GM12878 (cell line): ENCODE measurements around the gene UNC5B.

Source experiments
- CEBPZ ChIP-seq: fragments of 150-350 bp; IDR thresholded peaks from 2 replicates; pipeline ENCODE4 v1.6.1; 2016; ENCODE audit warnings: low read depth, low read length
- CTCF ChIP-seq, 3 experiments: IDR thresholded peaks in 2 of 3; conservative IDR thresholded peaks in 1 of 3; 2 replicates each; pipeline ENCODE4 v1.5.1; 2011; ENCODE audit warnings: low read depth in 3 of 3, low read length in 3 of 3, mild to moderate bottlenecking in 3 of 3, control low read depth in 2 of 3, moderate library complexity in 2 of 3, inconsistent platforms in 1 of 3, mixed read lengths in 1 of 3; ENCODE audit not compliant: control insufficient read depth in 2 of 3, insufficient read depth in 1 of 3; ENCODE audit errors: extremely low read depth in 1 of 3
- EP300 ChIP-seq, 2 experiments: fragments of 150-350 bp in 1 of 2; IDR thresholded peaks; 2 replicates each; pipeline ENCODE4 v1.6.1; 2011 to 2012; ENCODE audit warnings: low read depth in 2 of 2, low read length in 2 of 2, borderline replicate concordance in 1 of 2, improper control_type of control experiment in 1 of 2, inconsistent platforms in 1 of 2; ENCODE audit not compliant: control insufficient read depth in 1 of 2
- FOXM1 ChIP-seq: IDR thresholded peaks from 2 replicates; pipeline ENCODE4 v1.6.1; 2012; ENCODE audit warnings: low read depth, mild to moderate bottlenecking, inconsistent platforms, low read length, moderate library complexity
- POLR2A ChIP-seq: IDR thresholded peaks from 2 replicates; pipeline ENCODE4 v1.6.1; 2011; ENCODE audit warnings: low read depth, mild to moderate bottlenecking, low read length
- TF ChIP-seq, protein P1 (sequence below): fragments of 450-650 bp; formaldehyde crosslinking; IDR thresholded peaks from 2 replicates; pipeline ENCODE4 v1.4.0; 2022; ENCODE audit warnings: mild to moderate bottlenecking, moderate library complexity
- TF ChIP-seq, protein P2 (sequence below): fragments of 450-650 bp; IDR thresholded peaks from 2 replicates; pipeline ENCODE4 v1.6.1; 2017; ENCODE audit warnings: mild to moderate bottlenecking, moderate library complexity

DNA sequence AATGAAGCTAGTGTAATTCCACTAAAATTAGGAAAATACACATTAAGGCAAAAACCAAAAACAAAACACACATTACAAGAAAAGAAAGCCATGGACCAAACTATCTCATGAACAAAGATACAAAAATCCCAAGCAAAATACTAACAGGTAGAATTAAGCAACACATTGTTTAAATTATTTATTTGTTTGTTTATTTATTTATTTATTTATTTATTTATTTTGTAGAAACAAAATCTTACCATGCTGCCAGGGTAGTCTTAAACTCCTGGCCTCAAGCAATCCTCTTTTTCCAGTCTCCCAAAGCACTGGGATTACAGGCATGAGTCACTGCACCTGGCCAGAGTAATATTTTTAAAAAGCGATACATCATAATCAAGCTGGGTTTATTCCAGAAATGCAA lies 99.8 kb downstream of the UNC5B start:
- no peak for TF ChIP-seq POLR2A
- TF ChIP-seq, protein P1, sequence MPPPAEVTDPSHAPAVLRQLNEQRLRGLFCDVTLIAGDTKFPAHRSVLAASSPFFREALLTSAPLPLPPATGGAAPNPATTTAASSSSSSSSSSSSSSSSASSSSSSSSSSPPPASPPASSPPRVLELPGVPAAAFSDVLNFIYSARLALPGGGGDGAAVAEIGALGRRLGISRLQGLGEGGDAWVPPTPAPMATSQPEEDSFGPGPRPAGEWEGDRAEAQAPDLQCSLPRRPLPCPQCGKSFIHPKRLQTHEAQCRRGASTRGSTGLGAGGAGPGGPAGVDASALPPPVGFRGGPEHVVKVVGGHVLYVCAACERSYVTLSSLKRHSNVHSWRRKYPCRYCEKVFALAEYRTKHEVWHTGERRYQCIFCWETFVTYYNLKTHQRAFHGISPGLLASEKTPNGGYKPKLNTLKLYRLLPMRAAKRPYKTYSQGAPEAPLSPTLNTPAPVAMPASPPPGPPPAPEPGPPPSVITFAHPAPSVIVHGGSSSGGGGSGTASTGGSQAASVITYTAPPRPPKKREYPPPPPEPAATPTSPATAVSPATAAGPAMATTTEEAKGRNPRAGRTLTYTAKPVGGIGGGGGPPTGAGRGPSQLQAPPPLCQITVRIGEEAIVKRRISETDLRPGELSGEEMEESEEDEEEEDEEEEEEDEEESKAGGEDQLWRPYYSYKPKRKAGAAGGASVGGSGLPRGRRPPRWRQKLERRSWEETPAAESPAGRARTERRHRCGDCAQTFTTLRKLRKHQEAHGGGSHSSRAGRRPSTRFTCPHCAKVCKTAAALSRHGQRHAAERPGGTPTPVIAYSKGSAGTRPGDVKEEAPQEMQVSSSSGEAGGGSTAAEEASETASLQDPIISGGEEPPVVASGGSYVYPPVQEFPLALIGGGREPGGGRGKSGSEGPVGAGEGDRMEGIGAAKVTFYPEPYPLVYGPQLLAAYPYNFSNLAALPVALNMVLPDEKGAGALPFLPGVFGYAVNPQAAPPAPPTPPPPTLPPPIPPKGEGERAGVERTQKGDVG, result no peak
- TF ChIP-seq, protein P2, sequence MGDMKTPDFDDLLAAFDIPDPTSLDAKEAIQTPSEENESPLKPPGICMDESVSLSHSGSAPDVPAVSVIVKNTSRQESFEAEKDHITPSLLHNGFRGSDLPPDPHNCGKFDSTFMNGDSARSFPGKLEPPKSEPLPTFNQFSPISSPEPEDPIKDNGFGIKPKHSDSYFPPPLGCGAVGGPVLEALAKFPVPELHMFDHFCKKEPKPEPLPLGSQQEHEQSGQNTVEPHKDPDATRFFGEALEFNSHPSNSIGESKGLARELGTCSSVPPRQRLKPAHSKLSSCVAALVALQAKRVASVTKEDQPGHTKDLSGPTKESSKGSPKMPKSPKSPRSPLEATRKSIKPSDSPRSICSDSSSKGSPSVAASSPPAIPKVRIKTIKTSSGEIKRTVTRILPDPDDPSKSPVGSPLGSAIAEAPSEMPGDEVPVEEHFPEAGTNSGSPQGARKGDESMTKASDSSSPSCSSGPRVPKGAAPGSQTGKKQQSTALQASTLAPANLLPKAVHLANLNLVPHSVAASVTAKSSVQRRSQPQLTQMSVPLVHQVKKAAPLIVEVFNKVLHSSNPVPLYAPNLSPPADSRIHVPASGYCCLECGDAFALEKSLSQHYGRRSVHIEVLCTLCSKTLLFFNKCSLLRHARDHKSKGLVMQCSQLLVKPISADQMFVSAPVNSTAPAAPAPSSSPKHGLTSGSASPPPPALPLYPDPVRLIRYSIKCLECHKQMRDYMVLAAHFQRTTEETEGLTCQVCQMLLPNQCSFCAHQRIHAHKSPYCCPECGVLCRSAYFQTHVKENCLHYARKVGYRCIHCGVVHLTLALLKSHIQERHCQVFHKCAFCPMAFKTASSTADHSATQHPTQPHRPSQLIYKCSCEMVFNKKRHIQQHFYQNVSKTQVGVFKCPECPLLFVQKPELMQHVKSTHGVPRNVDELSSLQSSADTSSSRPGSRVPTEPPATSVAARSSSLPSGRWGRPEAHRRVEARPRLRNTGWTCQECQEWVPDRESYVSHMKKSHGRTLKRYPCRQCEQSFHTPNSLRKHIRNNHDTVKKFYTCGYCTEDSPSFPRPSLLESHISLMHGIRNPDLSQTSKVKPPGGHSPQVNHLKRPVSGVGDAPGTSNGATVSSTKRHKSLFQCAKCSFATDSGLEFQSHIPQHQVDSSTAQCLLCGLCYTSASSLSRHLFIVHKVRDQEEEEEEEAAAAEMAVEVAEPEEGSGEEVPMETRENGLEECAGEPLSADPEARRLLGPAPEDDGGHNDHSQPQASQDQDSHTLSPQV, result no peak
- TF ChIP-seq CTCF (IDR thresholded peaks at IDR 0.05 in 2 of 3, conservative IDR thresholded peaks at IDR 0.05 in 1 of 3; ENCODE audit: control insufficient read depth in 2 of 3, extremely low read depth in 1 of 3, insufficient read depth in 1 of 3, low read depth in 3 of 3, low read length in 3 of 3), result no peak
- no peak for TF ChIP-seq FOXM1
- no peak for TF ChIP-seq EP300 (IDR thresholded peaks at IDR 0.05; ENCODE audit: borderline replicate concordance in 1 of 2, control insufficient read depth in 1 of 2, low read depth in 2 of 2, low read length in 2 of 2)
- no peak for TF ChIP-seq CEBPZ
